Measurements from ENCODE around the gene ADARB1.

GRCh38 chr21:45051580-45052434, 22.6 kb upstream of the ADARB1 start:
- TF ChIP-seq CTCF (IDR thresholded peaks at IDR 0.05) (no peak), POLR2A (IDR thresholded peaks at IDR 0.05) (no peak)
